H1 (cell line): ENCODE results near the gene SMIM7.

Experiments
- CHD2 ChIP-seq: IDR thresholded peaks from 2 replicates; pipeline ENCODE4 v1.6.1; 2012; ENCODE audit warnings: low read length, improper control_type of control experiment
- CTCF ChIP-seq, 3 experiments: IDR thresholded peaks; 1 replicate in 2 of 3; 2 replicates in 1 of 3; pipeline versions ENCODE4 v1.5.1 to v1.6.1; 2011; ENCODE audit warnings: low read length in 3 of 3, mild to moderate bottlenecking in 3 of 3, inconsistent platforms in 2 of 3, low read depth in 1 of 3, moderate library complexity in 1 of 3; ENCODE audit not compliant: insufficient read depth in 1 of 3; ENCODE audit errors: control extremely low read depth in 1 of 3
- KDM1A ChIP-seq: fragments of 200-600, 300-600 bp; sonication (generic); IDR thresholded peaks from 2 replicates; pipeline ENCODE4 v1.7.1; 2016; ENCODE audit warnings: mild to moderate bottlenecking, low read length, borderline replicate concordance
- POLR2A ChIP-seq, 2 experiments: IDR thresholded peaks; 1 replicate in 1 of 2; 2 replicates in 1 of 2; pipeline ENCODE4 v1.6.1; 2011; ENCODE audit warnings: low read depth in 2 of 2, low read length in 2 of 2, mild to moderate bottlenecking in 2 of 2; ENCODE audit errors: control extremely low read depth in 1 of 2
- RAD21 ChIP-seq, 2 experiments: IDR thresholded peaks in 1 of 2; conservative IDR thresholded peaks in 1 of 2; 2 replicates each; pipeline ENCODE4 v1.6.1; 2011; ENCODE audit warnings: low read depth in 2 of 2, low read length in 2 of 2, improper control_type of control experiment in 1 of 2, inconsistent platforms in 1 of 2, mild to moderate bottlenecking in 1 of 2, moderate library complexity in 1 of 2
- RBBP5 ChIP-seq: IDR thresholded peaks from 2 replicates; pipeline ENCODE4 v1.7.1; 2012; ENCODE audit warnings: low read depth, mild to moderate bottlenecking, inconsistent platforms, low read length, moderate library complexity, borderline replicate concordance
- SAP30 ChIP-seq: fragments of 300-600 bp; sonication (generic); IDR thresholded peaks from 2 replicates; pipeline ENCODE4 v1.7.1; 2012; ENCODE audit warnings: low read length, moderate library complexity, mild to moderate bottlenecking, inconsistent platforms; ENCODE audit not compliant: insufficient read depth, insufficient replicate concordance
- SP4 ChIP-seq: IDR thresholded peaks from 2 replicates; pipeline ENCODE4 v1.6.1; 2012; ENCODE audit warnings: low read length, inconsistent platforms
- TF ChIP-seq, protein P1 (sequence below): IDR thresholded peaks from 2 replicates; pipeline ENCODE4 v1.6.1; 2011; ENCODE audit warnings: low read length, improper control_type of control experiment
- TF ChIP-seq, protein P2 (sequence below): IDR thresholded peaks from 2 replicates; pipeline ENCODE4 v1.6.1; 2012; ENCODE audit warnings: inconsistent platforms

DNA sequence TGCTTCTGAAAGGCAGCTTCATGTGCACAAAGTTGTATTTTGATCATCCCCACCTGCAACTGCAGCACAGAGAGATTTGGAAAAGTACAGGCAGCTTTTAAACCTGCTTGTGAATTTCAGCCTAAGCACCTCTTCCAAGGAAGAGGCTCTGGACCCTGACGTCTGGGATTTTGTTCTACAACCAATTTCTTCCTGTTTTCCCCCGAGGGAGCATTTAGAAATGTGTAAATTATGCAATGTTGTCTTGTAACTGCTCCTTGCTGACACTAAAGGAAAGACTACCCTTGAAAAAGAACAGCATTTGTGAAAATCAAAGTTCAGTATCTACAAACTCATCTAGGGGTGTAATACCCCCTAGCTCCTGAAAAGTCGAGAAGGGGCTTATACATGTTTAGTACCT lies 47.3 kb downstream of the SMIM7 start:
- TF ChIP-seq KDM1A = no peak
- no peak for TF ChIP-seq RAD21 (IDR thresholded peaks at IDR 0.05 in 1 of 2, conservative IDR thresholded peaks at IDR 0.05 in 1 of 2; ENCODE audit: low read depth in 2 of 2, low read length in 2 of 2)
- TF ChIP-seq SP4 = no peak
- TF ChIP-seq CTCF (IDR thresholded peaks at IDR 0.05; ENCODE audit: control extremely low read depth in 1 of 3, insufficient read depth in 1 of 3, low read depth in 1 of 3, low read length in 3 of 3) = no peak
- TF ChIP-seq, protein P1, sequence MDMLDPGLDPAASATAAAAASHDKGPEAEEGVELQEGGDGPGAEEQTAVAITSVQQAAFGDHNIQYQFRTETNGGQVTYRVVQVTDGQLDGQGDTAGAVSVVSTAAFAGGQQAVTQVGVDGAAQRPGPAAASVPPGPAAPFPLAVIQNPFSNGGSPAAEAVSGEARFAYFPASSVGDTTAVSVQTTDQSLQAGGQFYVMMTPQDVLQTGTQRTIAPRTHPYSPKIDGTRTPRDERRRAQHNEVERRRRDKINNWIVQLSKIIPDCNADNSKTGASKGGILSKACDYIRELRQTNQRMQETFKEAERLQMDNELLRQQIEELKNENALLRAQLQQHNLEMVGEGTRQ = no peak
- TF ChIP-seq SAP30 = no peak
- no peak for TF ChIP-seq POLR2A (IDR thresholded peaks at IDR 0.05; ENCODE audit: control extremely low read depth in 1 of 2, low read depth in 2 of 2, low read length in 2 of 2)
- TF ChIP-seq, protein P2, sequence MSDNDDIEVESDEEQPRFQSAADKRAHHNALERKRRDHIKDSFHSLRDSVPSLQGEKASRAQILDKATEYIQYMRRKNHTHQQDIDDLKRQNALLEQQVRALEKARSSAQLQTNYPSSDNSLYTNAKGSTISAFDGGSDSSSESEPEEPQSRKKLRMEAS = no peak
- TF ChIP-seq RBBP5 = no peak
- no peak for TF ChIP-seq CHD2
